Measurements from ENCODE around the gene ZSWIM6. TPM values are rescaled to one million over a fixed set of nuclear protein-coding genes. Genes with fewer than 3 reads are reported as not detected.

The ZSWIM6 gene
- total RNA-seq, 1 donor from 2014 or later = 8.8 TPM

- no peaks in the 10 kb centered on the region for H3K9me3 ChIP-seq
- H3K36me3 ChIP-seq = no peaks in the 10 kb centered on the region
- H3K27ac ChIP-seq = no peak overlapping the region
- no peaks in the 10 kb centered on the region for H3K4me1 ChIP-seq
- H3K4me3 ChIP-seq = no peak overlapping the region
- intact Hi-C loops (cut with DNase I) = no loop called here
- no peaks in the 10 kb centered on the region for H3K27me3 ChIP-seq
- DNase-seq (ENCODE audit: low spot score in 2 of 2) = no peak
- TF ChIP-seq CTCF (IDR thresholded peaks at IDR 0.05) = no peak
Measured at GRCh38 chr5:61370506-61370905, 38.4 kb downstream of the ZSWIM6 start.

GRCh38 chr5:61371474-61371873, 39.4 kb downstream of the ZSWIM6 start:
- no peaks in the 10 kb centered on the region for H3K9me3 ChIP-seq
- TF ChIP-seq CTCF (IDR thresholded peaks at IDR 0.05) = no peak
- no peak for DNase-seq (ENCODE audit: low spot score in 2 of 2)
- H3K4me3 ChIP-seq = no peak overlapping the region
- H3K27me3 ChIP-seq = no peaks in the 10 kb centered on the region
- no peaks in the 10 kb centered on the region for H3K4me1 ChIP-seq
- H3K36me3 ChIP-seq = no peaks in the 10 kb centered on the region
- no peak overlapping the region for H3K27ac ChIP-seq
- intact Hi-C loops (cut with DNase I) = no loop called here

- no peak for TF ChIP-seq CTCF (IDR thresholded peaks at IDR 0.05)
- intact Hi-C loops (cut with DNase I) = no loop called here
- no peak overlapping the region for H3K4me3 ChIP-seq
- H3K36me3 ChIP-seq = no peaks in the 10 kb centered on the region
- no peaks in the 10 kb centered on the region for H3K4me1 ChIP-seq
- H3K27me3 ChIP-seq = no peaks in the 10 kb centered on the region
- no peaks in the 10 kb centered on the region for H3K9me3 ChIP-seq
- no peak overlapping the region for H3K27ac ChIP-seq
- DNase-seq (ENCODE audit: low spot score in 2 of 2) = no peak
Measured at GRCh38 chr5:61379677-61380076, 47.6 kb downstream of the ZSWIM6 start.

- H3K27ac ChIP-seq = no peak overlapping the region
- intact Hi-C loops (cut with DNase I) = no loop called here
- no peak for TF ChIP-seq CTCF (IDR thresholded peaks at IDR 0.05)
- no peak overlapping the region for H3K4me3 ChIP-seq
- no peaks in the 10 kb centered on the region for H3K9me3 ChIP-seq
- H3K36me3 ChIP-seq = no peaks in the 10 kb centered on the region
- no peaks in the 10 kb centered on the region for H3K27me3 ChIP-seq
- no peak for DNase-seq (ENCODE audit: low spot score in 2 of 2)
- peaks cover 0 to 3% of the 10 kb centered on the region in 2 donors for H3K4me1 ChIP-seq
Measured at GRCh38 chr5:61381968-61382367, 49.9 kb downstream of the ZSWIM6 start.

- Histone ChIP-seq H3K4me3 (no peak overlapping the region), H3K36me3 (no peaks in the 10 kb centered on the region), H3K27ac (no peak overlapping the region), H3K4me1 (peaks cover 0 to 3% of the 10 kb centered on the region in 2 donors), H3K27me3 (no peaks in the 10 kb centered on the region), H3K9me3 (no peaks in the 10 kb centered on the region)
- intact Hi-C loops (cut with DNase I) = no loop called here
- no peak for DNase-seq (ENCODE audit: low spot score in 2 of 2)
- TF ChIP-seq CTCF (IDR thresholded peaks at IDR 0.05) = no peak
Measured at GRCh38 chr5:61385627-61386026, 53.6 kb downstream of the ZSWIM6 start.
